Vagina (tissue), 2 donors: ENCODE results near the gene NAA10. TPM values are rescaled to one million over a fixed set of nuclear protein-coding genes. Genes with fewer than 3 reads are reported as not detected.

Experiments
- DNase-seq, 2 donors: peaks; one replicate each; pipeline ENCODE4 v3.0.0-alpha.2; 2017; ENCODE audit errors: extremely low spot score in 2 of 2
- H3K27ac ChIP-seq: fragments of 200-600 bp; sonication (generic); one replicate; pipeline ENCODE4 v1.5.1; 2019
- H3K27me3 ChIP-seq: fragments of 200-600 bp; sonication (generic); one replicate; pipeline ENCODE4 v1.5.1; 2019
- H3K36me3 ChIP-seq, 2 donors: fragments of 200-600 bp; sonication (generic); one replicate each; pipeline ENCODE4 v1.5.1; 2017 to 2019
- H3K4me1 ChIP-seq: fragments of 200-600 bp; sonication (generic); one replicate; pipeline ENCODE4 v1.5.1; 2019
- H3K4me3 ChIP-seq, 2 donors: fragments of 200-600 bp; sonication (generic); 1 replicate in 1 of 2; 2 replicates in 1 of 2; pipeline ENCODE4 v1.5.1; 2016 to 2019
- H3K9me3 ChIP-seq: fragments of 200-600 bp; sonication (generic); one replicate; pipeline ENCODE4 v1.5.1; 2019
- CTCF ChIP-seq, 3 experiments: fragments of 450-650 bp in 2 of 3; fragments of 200-600 bp in 1 of 3; sonication (generic) in 1 of 3; IDR thresholded peaks; one replicate each; pipeline ENCODE4 v1.5.1; 2017 to 2019; ENCODE audit warnings: antibody characterized with exemption in 3 of 3, mild to moderate bottlenecking in 2 of 3, moderate library complexity in 2 of 3
- POLR2A ChIP-seq, 2 donors: fragments of 450-650 bp; IDR thresholded peaks; one replicate each; pipeline ENCODE4 v1.6.1; 2017; ENCODE audit warnings: antibody characterized with exemption in 2 of 2, mild to moderate bottlenecking in 2 of 2, moderate library complexity in 2 of 2
- POLR2AphosphoS5 ChIP-seq, 2 donors: sonication (generic); formaldehyde crosslinking; IDR thresholded peaks; one replicate each; pipeline ENCODE4 v1.9.0; 2017; ENCODE audit warnings: antibody characterized with exemption in 2 of 2, mild to moderate bottlenecking in 2 of 2, low read depth in 1 of 2; ENCODE audit not compliant: insufficient read depth in 1 of 2
- intact Hi-C: fragments of 100-400 bp; cut with DNase I; formaldehyde crosslinking; loops from one replicate; pipeline ENCODE4 v1.15.1; 2023
- total RNA-seq: library from RNA; depleted of rRNA; stranded (reverse); fragments of >200 nt; gene quantifications from one replicate; pipeline ENCODE4 v1.2.3, GENCODE V29; 2016

The NAA10 gene
- total RNA-seq, 1 donor from 2014 or later: 66.8 TPM

- no peak for DNase-seq
- Histone ChIP-seq H3K36me3 (peaks cover 0 to 49% of the 10 kb centered on the region in 2 donors), H3K4me3 (no peak overlapping the region), H3K4me1 (peaks cover 41% of the 10 kb centered on the region), H3K27ac (no peak overlapping the region), H3K27me3 (no peaks in the 10 kb centered on the region), H3K9me3 (no peaks in the 10 kb centered on the region)
- intact Hi-C loops: no loop called here
- TF ChIP-seq POLR2A (IDR thresholded peaks at IDR 0.05) (no peak), CTCF (IDR thresholded peaks at IDR 0.05) (no peak), POLR2AphosphoS5 (IDR thresholded peaks at IDR 0.05; ENCODE audit: insufficient read depth in 1 of 2, low read depth in 1 of 2) (no peak)
Observed at GRCh38 chrX:153964105-153964504, 29.3 kb upstream of the NAA10 start.

GRCh38 chrX:153963546-153963945, 28.7 kb upstream of the NAA10 start:
- Histone ChIP-seq H3K4me1 (peaks cover 35% of the 10 kb centered on the region), H3K27me3 (no peaks in the 10 kb centered on the region), H3K9me3 (no peaks in the 10 kb centered on the region), H3K4me3 (no peak overlapping the region), H3K36me3 (peaks cover 0 to 54% of the 10 kb centered on the region in 2 donors), H3K27ac (no peak overlapping the region)
- TF ChIP-seq POLR2A (IDR thresholded peaks at IDR 0.05): no peak
- TF ChIP-seq POLR2AphosphoS5 (IDR thresholded peaks at IDR 0.05; ENCODE audit: insufficient read depth in 1 of 2, low read depth in 1 of 2): no peak
- no peak for TF ChIP-seq CTCF (IDR thresholded peaks at IDR 0.05)
- intact Hi-C loops: no loop called here
- DNase-seq: no peak

- DNase-seq: no peak
- intact Hi-C loops: no loop called here
- Histone ChIP-seq H3K27ac (no peak overlapping the region), H3K36me3 (peaks cover 0 to 73% of the 10 kb centered on the region in 2 donors), H3K4me3 (no peak overlapping the region), H3K4me1 (peaks cover 15% of the 10 kb centered on the region), H3K27me3 (no peaks in the 10 kb centered on the region), H3K9me3 (no peaks in the 10 kb centered on the region)
- TF ChIP-seq POLR2AphosphoS5 (IDR thresholded peaks at IDR 0.05; ENCODE audit: insufficient read depth in 1 of 2, low read depth in 1 of 2) (no peak), POLR2A (IDR thresholded peaks at IDR 0.05) (no peak), CTCF (IDR thresholded peaks at IDR 0.05) (no peak)
Observed at GRCh38 chrX:153961292-153961691, 26.5 kb upstream of the NAA10 start.

- TF ChIP-seq CTCF (IDR thresholded peaks at IDR 0.05): no peak
- Histone ChIP-seq H3K4me1 (peaks cover 10% of the 10 kb centered on the region), H3K36me3 (peaks cover 0 to 78% of the 10 kb centered on the region in 2 donors), H3K9me3 (no peaks in the 10 kb centered on the region), H3K27me3 (no peaks in the 10 kb centered on the region), H3K4me3 (no peak overlapping the region), H3K27ac (no peak overlapping the region)
- intact Hi-C loops: no loop called here
- no peak for DNase-seq
Observed at GRCh38 chrX:153960786-153961185, 25.9 kb upstream of the NAA10 start.

GRCh38 chrX:153960077-153960476, 25.2 kb upstream of the NAA10 start:
- TF ChIP-seq POLR2A (IDR thresholded peaks at IDR 0.05): no peak
- TF ChIP-seq CTCF (IDR thresholded peaks at IDR 0.05): no peak
- TF ChIP-seq POLR2AphosphoS5 (IDR thresholded peaks at IDR 0.05; ENCODE audit: insufficient read depth in 1 of 2, low read depth in 1 of 2): no peak
- Histone ChIP-seq H3K4me1 (peaks cover 3% of the 10 kb centered on the region), H3K9me3 (no peaks in the 10 kb centered on the region), H3K27ac (no peak overlapping the region), H3K36me3 (peaks cover 0 to 83% of the 10 kb centered on the region in 2 donors), H3K27me3 (no peaks in the 10 kb centered on the region), H3K4me3 (no peak overlapping the region)
- DNase-seq: no peak
- intact Hi-C loops: no loop called here
